ENCODE results near the gene NEURL3. TPM values are rescaled to one million over a fixed set of nuclear protein-coding genes. Genes with fewer than 3 reads are reported as not detected.

Gene NEURL3
- total RNA-seq, 4 donors from 2014 or later: not detected

- Histone ChIP-seq H3K27me3 (no peaks in the 10 kb centered on the region), H3K9me3 (no peaks in the 10 kb centered on the region), H3K27ac (peak overlapping the region; percentile 10 to 88 (median 82)), H3K4me3 (peak overlapping the region in 1 of 2 donors; percentile 52), H3K36me3 (no peaks in the 10 kb centered on the region), H3K4me1 (peaks cover 0 to 14% (median 5%) of the 10 kb centered on the region in 3 donors)
- no peak for ATAC-seq
- TF ChIP-seq POLR2AphosphoS5 (IDR thresholded peaks at IDR 0.05) (no peak), CTCF (IDR thresholded peaks at IDR 0.05) (no peak), POLR2A (IDR thresholded peaks at IDR 0.05) (no peak), EP300 (IDR thresholded peaks at IDR 0.05) (no peak)
- 80% methylated on average over 1 of the region's 9 CpGs; no CpG with 5 or more reads in 1 of the 2 donors for WGBS, 2 donors (ENCODE audit: low coverage in 1 of 2)
These were observed 19.8 kb downstream of the NEURL3 start for GRCh38 chr2:96485350-96485749.

- Histone ChIP-seq H3K36me3 (no peaks in the 10 kb centered on the region), H3K4me3 (no peak overlapping the region), H3K27me3 (peaks cover 5% of the 10 kb centered on the region), H3K27ac (no peak overlapping the region), H3K9me3 (no peaks in the 10 kb centered on the region), H3K4me1 (peaks cover 0 to 14% (median 5%) of the 10 kb centered on the region in 3 donors)
- ATAC-seq: no peak
- 86% methylated on average over 3 of the region's 7 CpGs; no CpG with 5 or more reads in 1 of the 2 donors for WGBS, 2 donors (ENCODE audit: low coverage in 1 of 2)
- TF ChIP-seq POLR2AphosphoS5 (IDR thresholded peaks at IDR 0.05) (no peak), EP300 (IDR thresholded peaks at IDR 0.05) (no peak), POLR2A (IDR thresholded peaks at IDR 0.05) (no peak), CTCF (IDR thresholded peaks at IDR 0.05) (no peak)
These were observed 21.1 kb downstream of the NEURL3 start for GRCh38 chr2:96484091-96484490.

- no peak for ATAC-seq
- Histone ChIP-seq H3K27ac (no peak overlapping the region), H3K4me1 (no peaks in the 10 kb centered on the region), H3K36me3 (no peaks in the 10 kb centered on the region), H3K27me3 (peaks cover 5% of the 10 kb centered on the region), H3K9me3 (no peaks in the 10 kb centered on the region), H3K4me3 (no peak overlapping the region)
- 56 to 60% methylated on average over 1 of the region's 1 CpG for WGBS, 2 donors (ENCODE audit: low coverage in 1 of 2)
- TF ChIP-seq POLR2AphosphoS5 (IDR thresholded peaks at IDR 0.05) (no peak), POLR2A (IDR thresholded peaks at IDR 0.05) (no peak), EP300 (IDR thresholded peaks at IDR 0.05) (no peak), CTCF (IDR thresholded peaks at IDR 0.05) (no peak)
These were observed 27.7 kb downstream of the NEURL3 start for GRCh38 chr2:96477458-96477857.

- 77 to 89% methylated on average over 6 of the region's 6 CpGs for WGBS, 2 donors (ENCODE audit: low coverage in 1 of 2)
- no peak for ATAC-seq
- no peaks in the 10 kb centered on the region for H3K36me3 ChIP-seq
- no peaks in the 10 kb centered on the region for H3K9me3 ChIP-seq
- no peak overlapping the region for H3K4me3 ChIP-seq
- no peak overlapping the region for H3K27ac ChIP-seq
- TF ChIP-seq CTCF (IDR thresholded peaks at IDR 0.05) (no peak), EP300 (IDR thresholded peaks at IDR 0.05) (no peak), POLR2AphosphoS5 (IDR thresholded peaks at IDR 0.05) (no peak), POLR2A (IDR thresholded peaks at IDR 0.05) (no peak)
- peaks cover 0 to 7% (median 3%) of the 10 kb centered on the region in 3 donors for H3K4me1 ChIP-seq
- H3K27me3 ChIP-seq: peaks cover 17% of the 10 kb centered on the region
These were observed 33.4 kb downstream of the NEURL3 start for GRCh38 chr2:96471772-96472171.

GRCh38 chr2:96470636-96471035, 34.5 kb downstream of the NEURL3 start:
- Histone ChIP-seq H3K9me3 (no peaks in the 10 kb centered on the region), H3K4me1 (peaks cover 0 to 7% (median 3%) of the 10 kb centered on the region in 3 donors), H3K36me3 (no peaks in the 10 kb centered on the region), H3K27ac (no peak overlapping the region), H3K27me3 (peaks cover 17% of the 10 kb centered on the region), H3K4me3 (no peak overlapping the region)
- WGBS, 2 donors (ENCODE audit: low coverage in 1 of 2): 9% methylated on average over 6 of the region's 25 CpGs; no CpG with 5 or more reads in 1 of the 2 donors
- TF ChIP-seq CTCF (IDR thresholded peaks at IDR 0.05): peak; percentile 16 to 66 (median 36)
- TF ChIP-seq POLR2AphosphoS5 (IDR thresholded peaks at IDR 0.05): no peak
- no peak for TF ChIP-seq EP300 (IDR thresholded peaks at IDR 0.05)
- peak; percentile 58 for ATAC-seq

All from gastroesophageal sphincter (tissue), 4 donors.